ENCODE results near the gene TUBB. TPM values are rescaled to one million over a fixed set of nuclear protein-coding genes. Genes with fewer than 3 reads are reported as not detected.

TUBB gene
- total and polyA plus RNA-seq, 9 of the 15 experiments (the other 6 are each of a cell fraction or from before 2014, with no cell fraction given) = 971 to 2,870 (median 1,478) TPM

DNA sequence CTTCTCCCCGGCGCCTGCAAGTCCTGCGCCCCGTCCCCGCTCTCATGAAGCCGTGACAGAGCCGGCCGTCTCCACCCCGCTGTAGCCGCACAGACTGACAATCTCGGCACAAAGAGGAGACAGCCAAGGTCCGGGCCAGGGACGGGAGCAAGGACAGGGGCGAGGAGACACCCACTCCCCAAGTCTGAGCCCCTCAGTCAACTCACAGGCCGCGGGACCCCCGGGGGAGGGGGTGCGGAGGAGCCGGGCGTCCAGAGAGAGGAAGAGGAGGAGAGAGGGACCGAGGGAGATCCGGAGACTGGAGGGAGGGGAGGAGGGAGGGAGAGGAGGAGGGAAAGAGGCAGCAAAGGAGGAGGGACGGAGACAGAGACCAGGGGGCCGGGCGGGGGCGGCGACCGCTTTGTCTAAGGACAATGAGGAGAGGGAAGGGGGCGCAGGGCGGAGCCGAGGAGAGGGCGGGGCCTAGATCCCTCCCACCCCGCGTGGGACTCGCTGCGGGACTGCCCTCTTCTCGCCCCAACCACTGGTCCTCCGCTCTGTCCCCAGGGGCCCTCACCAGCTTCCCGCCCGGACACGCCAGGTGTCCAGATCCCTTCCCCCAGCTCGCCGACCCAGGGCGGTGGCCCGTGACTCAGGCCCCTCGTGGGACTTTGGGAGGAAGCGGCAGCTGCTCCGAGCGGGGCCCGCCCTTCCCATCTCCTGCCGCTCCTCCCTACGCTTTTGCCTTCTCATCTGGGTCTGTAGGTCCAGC lies 33.1 kb upstream of the TUBB start:
- Histone ChIP-seq H3K4me2 (ENCODE audit: insufficient read depth, low read length) (peak overlapping the region; percentile 97), H3K27me3 (ENCODE audit: control insufficient read depth in 2 of 2, insufficient read depth in 2 of 2, low read length in 2 of 2) (no peaks in the 10 kb centered on the region), H3K9me3 (replicated peaks; ENCODE audit: control insufficient read depth, insufficient read depth, low read depth, low read length) (no peaks in the 10 kb centered on the region), H3K4me3 (peak overlapping the region; percentile 81), H3K9me1 (ENCODE audit: control insufficient read depth, insufficient read depth, low read length) (no peaks in the 10 kb centered on the region), H3K27ac (ENCODE audit: extremely low read depth, low read depth, low read length) (peak overlapping the region; percentile 88), H2AFZ (ENCODE audit: low read depth, low read length) (peak overlapping the region; percentile 81), H4K20me1 (replicated peaks; ENCODE audit: control insufficient read depth, insufficient read depth, low read length) (no peaks in the 10 kb centered on the region), H3K9ac (ENCODE audit: insufficient read depth in 1 of 2, low read depth in 2 of 2, low read length in 2 of 2) (peak overlapping the region; percentile 75 to 95), H3K36me3 (ENCODE audit: control insufficient read depth, insufficient read depth, low read length) (peaks cover 11% of the 10 kb centered on the region; the same call in 2 of the 3 replicates), H3K79me2 (ENCODE audit: control insufficient read depth, insufficient read depth, low read length) (peaks cover 80% of the 10 kb centered on the region), H3K4me1 (replicated peaks in 1 of 2; ENCODE audit: control insufficient read depth in 2 of 2, insufficient read depth in 2 of 2, low read length in 2 of 2) (peaks cover 50 to 88% of the 10 kb centered on the region in 2 experiments)
- ATAC-seq = peak; percentile 59
- in situ Hi-C loops (cut with MboI) (no loop called here), intact Hi-C loops (cut with micrococcal nuclease) (loop anchor here (1.0 to 10.0 kb wide), 3 partner anchors 30 to 128 kb away; partner anchors contain the start of genes MDC1 and TUBB)
- POLR2A ChIA-PET = interaction anchor here (0.6 to 23.5 kb wide), 7 partner anchors 8 to 601 kb away, joined by 4 to 524 read pairs (median 6); partner anchors contain the start of genes DHX16, MDC1 and TUBB
- CTCF ChIA-PET (ENCODE audit: low intra/inter-chr PET ratio) = no interaction called here
- no TSS peak for BruUV-seq (replicated peaks)
- WGBS (ENCODE audit: insufficient coverage, low coverage, missing lambda C conversion rate) = under 1% methylated on average over 31 of the region's 52 CpGs
- DNase-seq (ENCODE audit: extremely low read depth in 1 of 4, low spot score in 3 of 4) = peak; percentile 90 to 96 (median 92)
- FAIRE-seq = peak; percentile 65
- TF ChIP-seq SAFB2 (IDR thresholded peaks at IDR 0.05; ENCODE audit: borderline replicate concordance, low read depth, low read length, severe bottlenecking) = no peak
- TF ChIP-seq SOX6 (IDR thresholded peaks at IDR 0.05) = peak; percentile 94
- peak; percentile 7; the same call in 1 of the 2 replicates for TF ChIP-seq MAFK (IDR thresholded peaks at IDR 0.05; ENCODE audit: low read length)
- TF ChIP-seq CREBBP (IDR thresholded peaks at IDR 0.05; ENCODE audit: low read depth, low read length) = no peak
- TF ChIP-seq RFX7 (CRISPR knock-in tag; IDR thresholded peaks at IDR 0.05) = no peak
- TF ChIP-seq ZNF174 (CRISPR knock-in tag; IDR thresholded peaks at IDR 0.05) = no peak
- TF ChIP-seq MCM3 (IDR thresholded peaks at IDR 0.05) = no peak
- TF ChIP-seq, protein P1, sequence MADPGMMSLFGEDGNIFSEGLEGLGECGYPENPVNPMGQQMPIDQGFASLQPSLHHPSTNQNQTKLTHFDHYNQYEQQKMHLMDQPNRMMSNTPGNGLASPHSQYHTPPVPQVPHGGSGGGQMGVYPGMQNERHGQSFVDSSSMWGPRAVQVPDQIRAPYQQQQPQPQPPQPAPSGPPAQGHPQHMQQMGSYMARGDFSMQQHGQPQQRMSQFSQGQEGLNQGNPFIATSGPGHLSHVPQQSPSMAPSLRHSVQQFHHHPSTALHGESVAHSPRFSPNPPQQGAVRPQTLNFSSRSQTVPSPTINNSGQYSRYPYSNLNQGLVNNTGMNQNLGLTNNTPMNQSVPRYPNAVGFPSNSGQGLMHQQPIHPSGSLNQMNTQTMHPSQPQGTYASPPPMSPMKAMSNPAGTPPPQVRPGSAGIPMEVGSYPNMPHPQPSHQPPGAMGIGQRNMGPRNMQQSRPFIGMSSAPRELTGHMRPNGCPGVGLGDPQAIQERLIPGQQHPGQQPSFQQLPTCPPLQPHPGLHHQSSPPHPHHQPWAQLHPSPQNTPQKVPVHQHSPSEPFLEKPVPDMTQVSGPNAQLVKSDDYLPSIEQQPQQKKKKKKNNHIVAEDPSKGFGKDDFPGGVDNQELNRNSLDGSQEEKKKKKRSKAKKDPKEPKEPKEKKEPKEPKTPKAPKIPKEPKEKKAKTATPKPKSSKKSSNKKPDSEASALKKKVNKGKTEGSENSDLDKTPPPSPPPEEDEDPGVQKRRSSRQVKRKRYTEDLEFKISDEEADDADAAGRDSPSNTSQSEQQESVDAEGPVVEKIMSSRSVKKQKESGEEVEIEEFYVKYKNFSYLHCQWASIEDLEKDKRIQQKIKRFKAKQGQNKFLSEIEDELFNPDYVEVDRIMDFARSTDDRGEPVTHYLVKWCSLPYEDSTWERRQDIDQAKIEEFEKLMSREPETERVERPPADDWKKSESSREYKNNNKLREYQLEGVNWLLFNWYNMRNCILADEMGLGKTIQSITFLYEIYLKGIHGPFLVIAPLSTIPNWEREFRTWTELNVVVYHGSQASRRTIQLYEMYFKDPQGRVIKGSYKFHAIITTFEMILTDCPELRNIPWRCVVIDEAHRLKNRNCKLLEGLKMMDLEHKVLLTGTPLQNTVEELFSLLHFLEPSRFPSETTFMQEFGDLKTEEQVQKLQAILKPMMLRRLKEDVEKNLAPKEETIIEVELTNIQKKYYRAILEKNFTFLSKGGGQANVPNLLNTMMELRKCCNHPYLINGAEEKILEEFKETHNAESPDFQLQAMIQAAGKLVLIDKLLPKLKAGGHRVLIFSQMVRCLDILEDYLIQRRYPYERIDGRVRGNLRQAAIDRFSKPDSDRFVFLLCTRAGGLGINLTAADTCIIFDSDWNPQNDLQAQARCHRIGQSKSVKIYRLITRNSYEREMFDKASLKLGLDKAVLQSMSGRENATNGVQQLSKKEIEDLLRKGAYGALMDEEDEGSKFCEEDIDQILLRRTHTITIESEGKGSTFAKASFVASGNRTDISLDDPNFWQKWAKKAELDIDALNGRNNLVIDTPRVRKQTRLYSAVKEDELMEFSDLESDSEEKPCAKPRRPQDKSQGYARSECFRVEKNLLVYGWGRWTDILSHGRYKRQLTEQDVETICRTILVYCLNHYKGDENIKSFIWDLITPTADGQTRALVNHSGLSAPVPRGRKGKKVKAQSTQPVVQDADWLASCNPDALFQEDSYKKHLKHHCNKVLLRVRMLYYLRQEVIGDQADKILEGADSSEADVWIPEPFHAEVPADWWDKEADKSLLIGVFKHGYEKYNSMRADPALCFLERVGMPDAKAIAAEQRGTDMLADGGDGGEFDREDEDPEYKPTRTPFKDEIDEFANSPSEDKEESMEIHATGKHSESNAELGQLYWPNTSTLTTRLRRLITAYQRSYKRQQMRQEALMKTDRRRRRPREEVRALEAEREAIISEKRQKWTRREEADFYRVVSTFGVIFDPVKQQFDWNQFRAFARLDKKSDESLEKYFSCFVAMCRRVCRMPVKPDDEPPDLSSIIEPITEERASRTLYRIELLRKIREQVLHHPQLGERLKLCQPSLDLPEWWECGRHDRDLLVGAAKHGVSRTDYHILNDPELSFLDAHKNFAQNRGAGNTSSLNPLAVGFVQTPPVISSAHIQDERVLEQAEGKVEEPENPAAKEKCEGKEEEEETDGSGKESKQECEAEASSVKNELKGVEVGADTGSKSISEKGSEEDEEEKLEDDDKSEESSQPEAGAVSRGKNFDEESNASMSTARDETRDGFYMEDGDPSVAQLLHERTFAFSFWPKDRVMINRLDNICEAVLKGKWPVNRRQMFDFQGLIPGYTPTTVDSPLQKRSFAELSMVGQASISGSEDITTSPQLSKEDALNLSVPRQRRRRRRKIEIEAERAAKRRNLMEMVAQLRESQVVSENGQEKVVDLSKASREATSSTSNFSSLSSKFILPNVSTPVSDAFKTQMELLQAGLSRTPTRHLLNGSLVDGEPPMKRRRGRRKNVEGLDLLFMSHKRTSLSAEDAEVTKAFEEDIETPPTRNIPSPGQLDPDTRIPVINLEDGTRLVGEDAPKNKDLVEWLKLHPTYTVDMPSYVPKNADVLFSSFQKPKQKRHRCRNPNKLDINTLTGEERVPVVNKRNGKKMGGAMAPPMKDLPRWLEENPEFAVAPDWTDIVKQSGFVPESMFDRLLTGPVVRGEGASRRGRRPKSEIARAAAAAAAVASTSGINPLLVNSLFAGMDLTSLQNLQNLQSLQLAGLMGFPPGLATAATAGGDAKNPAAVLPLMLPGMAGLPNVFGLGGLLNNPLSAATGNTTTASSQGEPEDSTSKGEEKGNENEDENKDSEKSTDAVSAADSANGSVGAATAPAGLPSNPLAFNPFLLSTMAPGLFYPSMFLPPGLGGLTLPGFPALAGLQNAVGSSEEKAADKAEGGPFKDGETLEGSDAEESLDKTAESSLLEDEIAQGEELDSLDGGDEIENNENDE (IDR thresholded peaks at IDR 0.05; ENCODE audit: low read depth, low read length) = no peak
- TF ChIP-seq GATAD2B (IDR thresholded peaks at IDR 0.05; ENCODE audit: borderline replicate concordance) = no peak
- TF ChIP-seq C11orf30 (IDR thresholded peaks at IDR 0.05; ENCODE audit: low read depth) = no peak
- TF ChIP-seq EZH2 (IDR thresholded peaks at IDR 0.05; ENCODE audit: borderline replicate concordance, low read depth, low read length) = no peak
- TF ChIP-seq ZNF282 (CRISPR knock-in tag; IDR thresholded peaks at IDR 0.05) = no peak; the same call in 1 of the 2 replicates

All from K562 (cell line).